ENCODE results near the gene CDK4. TPM values are rescaled to one million over a fixed set of nuclear protein-coding genes. Genes with fewer than 3 reads are reported as not detected.

CDK4 gene
- polyA plus RNA-seq, 1 donor (not counting 4 experiments of a cell fraction or from before 2014, with no cell fraction given) = 146 TPM

DNA sequence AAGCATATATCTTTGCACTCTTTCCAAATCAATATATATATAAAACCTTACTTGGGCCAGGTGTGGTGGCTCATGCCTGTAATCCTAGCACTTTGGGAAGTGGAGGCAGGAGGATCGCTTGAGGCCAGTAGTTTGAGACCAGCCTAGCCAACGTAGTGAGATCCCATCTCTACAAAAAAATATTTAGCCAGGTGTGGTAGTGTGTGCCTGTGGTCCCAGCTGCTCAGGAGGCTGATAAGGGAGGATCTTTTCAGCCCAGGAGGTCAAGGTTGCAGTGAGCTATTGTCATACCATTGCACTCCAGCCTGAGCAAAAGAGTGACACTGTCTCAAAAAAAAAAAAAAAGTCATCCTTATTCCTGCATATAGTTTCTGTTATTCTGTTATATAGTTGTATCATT, 43.8 kb downstream of the CDK4 start:
- FAIRE-seq (no peak), DNase-seq (ENCODE audit: low read depth, low spot score) (no peak)
- H2AFZ ChIP-seq (ENCODE audit: control insufficient read depth, low read length) = no peak overlapping the region
- H3K9me1 ChIP-seq (ENCODE audit: control insufficient read depth, extremely low read depth, insufficient read depth, low read length) = no peaks in the 10 kb centered on the region
- H3K4me2 ChIP-seq (ENCODE audit: control insufficient read depth, extremely low read depth, insufficient read depth, low read depth, low read length) = no peak overlapping the region
- no peak overlapping the region for H3K4me3 ChIP-seq (ENCODE audit: control insufficient read depth in 2 of 3, extremely low read depth in 1 of 3, insufficient read depth in 2 of 3, low read depth in 1 of 3, low read length in 3 of 3)
- H3K4me1 ChIP-seq (ENCODE audit: control insufficient read depth, extremely low read depth, insufficient read depth, low read length) = no peaks in the 10 kb centered on the region
- H3K36me3 ChIP-seq (ENCODE audit: control insufficient read depth in 2 of 2, extremely low read depth in 1 of 2, insufficient read depth in 2 of 2, low read length in 2 of 2) = peaks cover 0 to 6% of the 10 kb centered on the region in 2 experiments
- H3K9me3 ChIP-seq (ENCODE audit: control insufficient read depth, low read depth, low read length) = no peaks in the 10 kb centered on the region
- H3K79me2 ChIP-seq (ENCODE audit: control insufficient read depth, insufficient read depth, low read length) = no peaks in the 10 kb centered on the region
- no peaks in the 10 kb centered on the region for H4K20me1 ChIP-seq (ENCODE audit: control insufficient read depth, extremely low read depth, insufficient read depth, low read length)
- no peak overlapping the region for H3K9ac ChIP-seq (ENCODE audit: control insufficient read depth, extremely low read depth, insufficient read depth, low read length)
- no peaks in the 10 kb centered on the region for H3K27me3 ChIP-seq (ENCODE audit: control insufficient read depth, extremely low read depth, insufficient read depth, low read length)
- TF ChIP-seq EZH2 (IDR thresholded peaks at IDR 0.05; ENCODE audit: low read length) = no peak
- TF ChIP-seq, protein P1, sequence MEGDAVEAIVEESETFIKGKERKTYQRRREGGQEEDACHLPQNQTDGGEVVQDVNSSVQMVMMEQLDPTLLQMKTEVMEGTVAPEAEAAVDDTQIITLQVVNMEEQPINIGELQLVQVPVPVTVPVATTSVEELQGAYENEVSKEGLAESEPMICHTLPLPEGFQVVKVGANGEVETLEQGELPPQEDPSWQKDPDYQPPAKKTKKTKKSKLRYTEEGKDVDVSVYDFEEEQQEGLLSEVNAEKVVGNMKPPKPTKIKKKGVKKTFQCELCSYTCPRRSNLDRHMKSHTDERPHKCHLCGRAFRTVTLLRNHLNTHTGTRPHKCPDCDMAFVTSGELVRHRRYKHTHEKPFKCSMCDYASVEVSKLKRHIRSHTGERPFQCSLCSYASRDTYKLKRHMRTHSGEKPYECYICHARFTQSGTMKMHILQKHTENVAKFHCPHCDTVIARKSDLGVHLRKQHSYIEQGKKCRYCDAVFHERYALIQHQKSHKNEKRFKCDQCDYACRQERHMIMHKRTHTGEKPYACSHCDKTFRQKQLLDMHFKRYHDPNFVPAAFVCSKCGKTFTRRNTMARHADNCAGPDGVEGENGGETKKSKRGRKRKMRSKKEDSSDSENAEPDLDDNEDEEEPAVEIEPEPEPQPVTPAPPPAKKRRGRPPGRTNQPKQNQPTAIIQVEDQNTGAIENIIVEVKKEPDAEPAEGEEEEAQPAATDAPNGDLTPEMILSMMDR (optimal IDR thresholded peaks at IDR 0.05 in 1 of 3, IDR thresholded peaks at IDR 0.05 in 1 of 3, conservative IDR thresholded peaks at IDR 0.05 in 1 of 3; ENCODE audit: extremely low read depth in 1 of 3, insufficient read depth in 2 of 3, low read length in 3 of 3) = no peak
- dilution Hi-C loops (cut with MboI; ENCODE audit: extremely low pct_ligation_motif_present, low sequenced_read_pairs) = no loop called here
- no peak overlapping the region for H3K27ac ChIP-seq (ENCODE audit: control insufficient read depth, insufficient read depth, low read length)

DNA sequence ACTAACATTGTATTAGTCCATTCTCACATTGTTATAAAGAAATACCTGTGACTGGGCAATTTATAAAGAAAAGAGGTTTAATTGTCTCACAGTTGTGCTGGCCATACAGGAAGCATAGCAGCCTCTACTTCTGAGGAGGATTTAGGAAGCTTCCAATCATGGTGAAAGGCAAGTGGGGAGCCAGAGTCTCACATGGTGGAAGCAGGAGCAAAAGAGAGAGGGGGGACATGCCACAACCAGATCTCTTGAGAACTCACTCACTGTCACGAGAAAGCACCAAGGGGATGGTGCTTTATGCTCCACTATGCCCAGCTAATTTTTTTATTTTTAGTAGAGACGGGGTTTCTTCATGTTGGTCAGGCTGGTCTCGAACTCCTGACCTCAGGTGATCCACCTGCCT, 44.9 kb downstream of the CDK4 start:
- FAIRE-seq (no peak), DNase-seq (ENCODE audit: low read depth, low spot score) (no peak)
- Histone ChIP-seq H3K9me3 (ENCODE audit: control insufficient read depth, low read depth, low read length) (no peaks in the 10 kb centered on the region), H3K9me1 (ENCODE audit: control insufficient read depth, extremely low read depth, insufficient read depth, low read length) (no peaks in the 10 kb centered on the region), H3K9ac (ENCODE audit: control insufficient read depth, extremely low read depth, insufficient read depth, low read length) (no peak overlapping the region), H3K79me2 (ENCODE audit: control insufficient read depth, insufficient read depth, low read length) (no peaks in the 10 kb centered on the region), H3K36me3 (ENCODE audit: control insufficient read depth in 2 of 2, extremely low read depth in 1 of 2, insufficient read depth in 2 of 2, low read length in 2 of 2) (peaks cover 0 to 3% of the 10 kb centered on the region in 2 experiments), H2AFZ (ENCODE audit: control insufficient read depth, low read length) (no peak overlapping the region), H3K4me3 (ENCODE audit: control insufficient read depth in 2 of 3, extremely low read depth in 1 of 3, insufficient read depth in 2 of 3, low read depth in 1 of 3, low read length in 3 of 3) (no peak overlapping the region), H4K20me1 (ENCODE audit: control insufficient read depth, extremely low read depth, insufficient read depth, low read length) (no peaks in the 10 kb centered on the region), H3K27me3 (ENCODE audit: control insufficient read depth, extremely low read depth, insufficient read depth, low read length) (no peaks in the 10 kb centered on the region), H3K4me2 (ENCODE audit: control insufficient read depth, extremely low read depth, insufficient read depth, low read depth, low read length) (no peak overlapping the region), H3K27ac (ENCODE audit: control insufficient read depth, insufficient read depth, low read length) (no peak overlapping the region), H3K4me1 (ENCODE audit: control insufficient read depth, extremely low read depth, insufficient read depth, low read length) (no peaks in the 10 kb centered on the region)
- dilution Hi-C loops (cut with MboI; ENCODE audit: extremely low pct_ligation_motif_present, low sequenced_read_pairs) = no loop called here
- TF ChIP-seq EZH2 (IDR thresholded peaks at IDR 0.05; ENCODE audit: low read length) = no peak
- TF ChIP-seq, protein P1 (optimal IDR thresholded peaks at IDR 0.05 in 1 of 3, IDR thresholded peaks at IDR 0.05 in 1 of 3, conservative IDR thresholded peaks at IDR 0.05 in 1 of 3; ENCODE audit: extremely low read depth in 1 of 3, insufficient read depth in 2 of 3, low read length in 3 of 3) = no peak
